Endometrium (tissue), 2 donors: ENCODE results near the gene VWA3B.
"Not testable (repeated sequence)": the region's sequence is repeated elsewhere in the genome, so short reads cannot be mapped to it uniquely, and the experiment has no call there.

Experiments used
- FAIRE-seq: peaks from 2 replicates; lab custom pipeline; 2012; peaks lifted over from hg19 to GRCh38; lab: Jason Lieb, UNC
- donor health status: control.
- donor health status: control.

VWA3B gene

GRCh38 chr2:98247383-98247782 is 160.4 kb downstream of the VWA3B start:
- peak; percentile 31 for FAIRE-seq

GRCh38 chr2:98252038-98252773 is 165.2 kb downstream of the VWA3B start:
- FAIRE-seq = no peak

GRCh38 chr2:98253461-98254070 is 166.6 kb downstream of the VWA3B start:
- FAIRE-seq = no peak

GRCh38 chr2:98254504-98255059 is 167.6 kb downstream of the VWA3B start:
- FAIRE-seq = no peak

- no peak for FAIRE-seq
Measured at GRCh38 chr2:98258906-98259305, 171.9 kb downstream of the VWA3B start.

GRCh38 chr2:98263362-98263761 is 176.4 kb downstream of the VWA3B start:
- no peak for FAIRE-seq

GRCh38 chr2:98268225-98268624 is 181.3 kb downstream of the VWA3B start:
- FAIRE-seq = not testable (repeated sequence)

- FAIRE-seq = no peak
Measured at GRCh38 chr2:98269274-98269673, 182.3 kb downstream of the VWA3B start.

- no peak for FAIRE-seq
Measured at GRCh38 chr2:98269830-98270229, 182.9 kb downstream of the VWA3B start.

- no peak for FAIRE-seq
Measured at GRCh38 chr2:98277162-98277859, 190.3 kb downstream of the VWA3B start.

GRCh38 chr2:98278074-98278473 is 191.1 kb downstream of the VWA3B start:
- FAIRE-seq = no peak

- no peak for FAIRE-seq
Measured at GRCh38 chr2:98280376-98281102, 193.6 kb downstream of the VWA3B start.

- FAIRE-seq = no peak
Measured at GRCh38 chr2:98281607-98282006, 194.6 kb downstream of the VWA3B start.

- FAIRE-seq = no peak
Measured at GRCh38 chr2:98282109-98282508, 195.1 kb downstream of the VWA3B start.

GRCh38 chr2:98293030-98293429 is 206.1 kb downstream of the VWA3B start:
- FAIRE-seq = no peak

- FAIRE-seq = no peak
Measured at GRCh38 chr2:98293931-98294687, 207.1 kb downstream of the VWA3B start.

GRCh38 chr2:98294711-98295110 is 207.7 kb downstream of the VWA3B start:
- no peak for FAIRE-seq

- FAIRE-seq = no peak
Measured at GRCh38 chr2:98295275-98295674, 208.3 kb downstream of the VWA3B start.

- no peak for FAIRE-seq
Measured at GRCh38 chr2:98295721-98296414, 208.9 kb downstream of the VWA3B start.

- FAIRE-seq = no peak
Measured at GRCh38 chr2:98296440-98296839, 209.5 kb downstream of the VWA3B start.
